NB4 (cell line): ENCODE data around the gene NUDT7.

Experiments used
- CTCF ChIP-seq: IDR thresholded peaks from one replicate; pipeline ENCODE4 v1.5.1; 2012; ENCODE audit warnings: low read depth, low read length
- MAX ChIP-seq: IDR thresholded peaks from 2 replicates; pipeline ENCODE4 v1.6.1; 2011; ENCODE audit warnings: low read depth, low read length
- MYC ChIP-seq: IDR thresholded peaks from 2 replicates; pipeline ENCODE4 v1.6.1; 2011; ENCODE audit warnings: low read depth, low read length
- POLR2A ChIP-seq: IDR thresholded peaks from 2 replicates; pipeline ENCODE4 v1.6.1; 2011; ENCODE audit warnings: mild to moderate bottlenecking; ENCODE audit not compliant: insufficient read length; ENCODE audit errors: extremely low read depth

- no peak for TF ChIP-seq CTCF
- no peak for TF ChIP-seq POLR2A
- no peak for TF ChIP-seq MYC
- TF ChIP-seq MAX, result no peak
These were observed 58.1 kb downstream of the NUDT7 start for GRCh38 chr16:77780378-77780837.
